Hypothalamus (tissue), 51 donors: ENCODE measurements around the gene RAB2B.
"Not testable (repeated sequence)": the region's sequence is repeated elsewhere in the genome, so short reads cannot be mapped to it uniquely, and the experiment has no call there.

Source experiments
- DNase-seq, 51 donors: peaks; one replicate each; lab custom pipeline; 2025; lab: John Stamatoyannopoulos, UW

Gene RAB2B

DNA sequence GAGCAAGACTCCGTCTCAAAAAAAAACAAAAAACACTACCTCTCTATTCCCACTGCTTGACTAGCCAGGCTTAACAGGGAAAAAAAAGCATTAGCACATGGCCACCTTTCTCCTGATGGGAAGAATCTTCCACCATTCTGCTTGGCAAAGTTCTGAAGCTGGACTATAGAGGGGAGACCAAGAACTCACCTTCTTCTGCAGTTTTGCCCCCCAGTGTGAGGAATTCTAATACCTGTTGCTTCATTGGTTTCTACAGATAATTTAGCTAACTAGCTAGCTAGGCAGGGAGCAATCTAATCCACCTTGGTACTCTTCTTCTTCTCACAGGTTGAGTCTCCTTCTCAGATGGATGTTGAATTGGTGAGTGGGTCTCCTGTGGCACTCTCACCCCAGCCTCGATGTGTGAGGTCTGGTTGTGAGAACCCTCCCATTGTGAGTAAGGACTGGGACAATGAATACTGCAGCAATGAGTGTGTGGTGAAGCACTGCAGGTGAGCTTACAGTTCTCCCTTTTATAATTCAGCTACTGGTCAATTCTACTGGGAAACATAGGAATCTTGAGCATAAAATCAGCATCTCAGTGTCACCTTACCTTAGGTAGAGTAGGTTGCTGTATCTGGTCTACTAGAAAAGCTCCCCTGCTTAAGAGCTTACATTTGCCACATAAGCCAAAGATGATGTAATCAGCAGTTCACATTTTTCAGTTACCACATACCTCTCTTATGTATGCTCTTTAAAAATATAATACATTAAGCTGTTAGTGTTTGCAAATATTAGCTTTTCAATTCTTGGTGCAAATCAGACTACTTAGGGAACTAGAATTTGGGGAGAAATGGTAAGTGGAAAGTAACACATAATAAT is 18.4 kb upstream of the RAB2B start:
- DNase-seq, result no peak

- no peak for DNase-seq
These were observed 9.9 kb upstream of the RAB2B start for GRCh38 chr14:21486640-21487087.

- peak in 31 of 51 donors; percentile 70 to 91 (median 83) for DNase-seq
These were observed 235 bp downstream of the RAB2B start for GRCh38 chr14:21476523-21476924.

- DNase-seq, result no peak
These were observed 814 bp downstream of the RAB2B start for GRCh38 chr14:21475767-21476522.

DNA sequence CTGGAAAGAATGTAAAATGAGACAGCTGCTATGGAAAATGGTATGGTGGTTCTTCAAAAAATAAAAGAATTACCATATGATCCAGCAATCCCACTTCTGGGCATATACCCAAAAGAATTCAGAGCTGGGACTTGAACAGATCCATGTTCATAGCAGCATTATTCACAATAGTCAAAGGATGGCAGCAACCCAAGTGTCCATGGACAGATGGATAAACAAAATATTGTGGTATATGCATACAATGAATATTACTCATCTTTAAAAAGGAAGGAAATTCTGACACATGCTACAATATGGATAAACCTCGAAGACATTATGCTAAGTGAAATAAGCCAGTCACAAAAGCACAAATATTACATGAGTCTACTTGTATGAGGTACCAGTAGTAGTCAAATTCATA is 9.1 kb downstream of the RAB2B start:
- peak in 3 of 51 donors; percentile 1 to 5 (median 5) for DNase-seq

DNA sequence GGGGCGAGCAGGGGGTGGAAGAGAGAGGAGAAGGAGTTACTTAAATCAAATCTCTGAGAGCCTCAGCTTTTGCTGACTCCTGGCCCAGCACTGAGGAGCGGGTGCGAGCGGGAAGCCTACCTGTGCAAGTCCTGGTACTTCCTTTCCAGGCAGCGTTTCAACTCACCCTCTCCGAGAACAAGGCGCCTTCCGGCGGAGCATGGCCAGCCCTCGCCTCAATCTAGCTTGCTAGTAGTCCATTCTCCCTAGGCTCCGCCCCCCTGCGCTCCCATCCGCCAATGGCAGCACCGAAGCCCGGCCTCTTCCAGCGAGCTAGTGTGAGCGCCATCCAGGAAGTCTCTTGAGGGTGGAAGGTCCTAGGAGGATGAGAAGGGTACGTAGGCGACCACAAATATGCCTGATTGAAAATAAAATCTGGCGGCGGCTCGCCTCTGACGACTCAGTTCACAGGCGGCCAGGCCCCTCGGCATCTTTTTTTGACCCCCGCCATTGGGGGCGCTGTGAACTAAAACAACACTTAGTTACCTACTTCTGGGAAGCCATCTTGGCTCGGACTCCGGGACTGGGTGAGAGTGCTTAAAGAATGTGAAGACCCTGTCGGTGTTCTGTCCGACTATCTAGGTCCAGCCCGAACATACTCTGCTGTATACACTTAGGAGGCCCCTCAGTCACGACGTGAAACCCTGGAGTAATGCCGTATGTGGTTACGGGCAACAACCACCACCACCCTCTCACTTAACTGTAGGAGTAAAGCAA is 20.7 kb downstream of the RAB2B start, which contains the start of gene CHD8:
Gene CHD8 (minus strand): TSS at position 212 of the 756 bp plus-strand sequence. CDS start 24,480 bp downstream, outside the sequence.
- peak; percentile 77 to 100 (median 99) for DNase-seq

DNA sequence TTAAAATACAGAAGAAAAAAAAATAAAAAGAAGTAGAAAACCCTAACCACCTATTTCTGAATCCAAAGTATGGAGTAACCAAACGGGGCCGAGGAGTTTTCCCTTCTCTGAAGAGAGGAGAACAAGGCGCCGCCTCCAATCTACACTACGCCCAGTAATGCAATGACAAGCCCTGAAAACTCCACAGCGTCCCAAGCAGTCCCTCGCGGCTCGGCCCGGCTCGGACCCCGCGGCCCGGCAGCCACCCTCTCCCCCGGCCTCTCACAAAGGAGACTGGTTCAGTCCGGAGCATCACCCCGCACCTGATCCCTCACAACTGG is 21.2 kb downstream of the RAB2B start:
- DNase-seq, result no peak

- DNase-seq, result no peak
These were observed 21.8 kb downstream of the RAB2B start for GRCh38 chr14:21454843-21455544.

- DNase-seq, result no peak
These were observed 26.9 kb downstream of the RAB2B start for GRCh38 chr14:21449899-21450216.

DNA sequence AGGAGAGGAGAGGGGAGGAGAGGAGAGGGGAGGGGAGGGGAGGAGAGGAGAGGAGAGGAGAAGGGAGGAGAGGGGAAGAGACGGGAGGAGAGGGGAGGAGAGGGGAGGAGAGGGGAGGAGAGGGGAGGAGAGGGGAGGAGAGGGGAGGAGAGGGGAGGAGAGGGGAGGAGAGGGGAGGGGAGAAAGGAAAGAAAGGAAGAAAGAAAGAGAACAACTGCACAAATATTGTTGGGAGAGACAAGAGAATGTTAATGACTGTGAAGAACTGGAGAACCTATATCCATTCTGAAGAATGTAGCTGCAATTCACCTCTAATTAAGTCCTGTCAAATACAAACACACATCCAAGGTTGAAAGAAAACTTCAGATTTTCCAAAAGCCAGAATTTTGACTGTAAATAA is 34.1 kb downstream of the RAB2B start:
- not testable (repeated sequence) for DNase-seq

GRCh38 chr14:21440859-21441258 is 35.9 kb downstream of the RAB2B start:
- DNase-seq, result no peak

GRCh38 chr14:21437063-21437901 is 39.5 kb downstream of the RAB2B start:
- DNase-seq, result peak; percentile 80 to 99 (median 95)

DNA sequence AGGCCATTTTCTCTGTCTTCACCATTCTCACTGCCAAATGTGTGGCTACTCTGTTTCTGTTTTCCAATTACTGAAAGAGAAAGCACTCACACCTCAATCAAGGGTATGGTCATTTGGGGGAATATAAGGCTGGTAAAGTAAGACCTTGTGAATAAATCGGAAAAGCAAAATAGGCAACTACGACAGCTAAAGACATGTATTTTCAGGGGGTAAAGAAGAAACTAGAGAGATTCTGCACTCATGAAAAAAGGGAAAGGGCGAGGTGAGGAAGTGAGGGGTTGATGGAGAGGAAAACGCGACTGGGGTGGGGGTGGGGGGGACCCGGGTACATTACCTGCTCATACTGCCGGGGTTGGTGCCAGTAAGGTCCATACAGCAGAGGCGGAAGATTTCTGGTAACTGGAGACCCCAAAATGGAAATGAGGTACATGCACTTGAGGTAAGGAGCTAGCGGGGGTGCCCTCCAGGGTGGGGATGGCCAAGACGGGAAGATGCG is 40.1 kb downstream of the RAB2B start:
- DNase-seq, result peak in 1 of 51 donors; percentile 45

DNA sequence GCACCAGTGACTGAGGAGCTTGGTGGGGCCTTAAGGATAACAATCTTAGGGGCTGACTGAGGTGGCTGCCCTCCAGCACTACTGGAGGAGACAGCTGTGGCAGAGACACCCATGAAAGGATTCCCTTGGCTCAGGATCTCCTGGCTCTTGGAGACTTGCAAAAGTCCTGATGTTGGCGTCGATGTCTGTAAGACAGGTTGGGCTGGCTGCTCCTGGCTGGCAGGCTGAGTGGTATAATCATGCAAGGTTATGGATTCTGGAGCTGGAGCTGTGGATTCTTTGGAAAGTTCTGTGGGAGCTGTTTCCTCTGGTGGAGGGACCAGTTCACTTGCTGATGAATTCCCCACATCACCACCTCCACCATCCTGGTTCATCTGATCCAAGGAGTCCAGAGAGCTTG is 45.6 kb downstream of the RAB2B start:
- DNase-seq, result no peak

- peak in 1 of 51 donors; percentile 0 for DNase-seq
These were observed 47.8 kb downstream of the RAB2B start for GRCh38 chr14:21428930-21429329.

DNA sequence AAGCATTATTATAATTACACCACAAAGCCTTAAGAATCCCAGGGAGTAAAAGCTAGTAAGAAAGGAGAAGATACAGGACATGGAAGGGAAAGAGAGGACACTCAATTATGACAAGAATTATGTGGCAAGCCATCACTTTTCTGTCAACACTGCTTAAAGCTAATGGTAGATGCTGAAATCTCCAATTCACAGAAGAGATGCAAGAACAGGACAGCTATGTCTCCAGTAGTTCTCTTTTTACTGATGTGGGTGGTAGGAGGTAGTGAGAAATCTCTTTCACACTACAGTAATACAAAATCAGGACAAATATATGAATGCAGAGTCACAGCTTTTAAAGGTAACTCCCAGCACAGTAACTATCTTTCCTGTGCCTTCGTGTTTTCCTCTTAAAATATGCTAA is 50.1 kb downstream of the RAB2B start:
- no peak for DNase-seq

GRCh38 chr14:21419528-21419927 is 57.2 kb downstream of the RAB2B start:
- DNase-seq, result no peak

DNA sequence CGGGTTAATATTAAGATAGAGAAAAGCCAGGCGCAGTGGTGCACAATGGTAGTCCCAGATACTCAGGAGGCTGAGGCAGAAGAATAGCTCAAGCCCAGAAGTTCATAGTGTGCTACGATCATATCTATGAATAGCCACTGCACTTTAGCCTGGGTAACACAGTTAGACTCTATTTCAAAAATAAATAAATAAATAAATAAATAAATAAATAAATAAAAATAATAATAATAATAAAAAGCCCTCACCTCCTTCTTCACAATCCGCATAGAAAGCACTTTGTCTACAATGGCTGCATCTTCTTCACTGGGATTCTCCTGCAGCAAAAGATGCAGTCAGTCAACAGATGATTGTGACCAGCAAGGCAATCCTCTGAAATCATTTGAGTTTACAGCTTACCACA is 61.4 kb downstream of the RAB2B start:
- DNase-seq, result no peak

DNA sequence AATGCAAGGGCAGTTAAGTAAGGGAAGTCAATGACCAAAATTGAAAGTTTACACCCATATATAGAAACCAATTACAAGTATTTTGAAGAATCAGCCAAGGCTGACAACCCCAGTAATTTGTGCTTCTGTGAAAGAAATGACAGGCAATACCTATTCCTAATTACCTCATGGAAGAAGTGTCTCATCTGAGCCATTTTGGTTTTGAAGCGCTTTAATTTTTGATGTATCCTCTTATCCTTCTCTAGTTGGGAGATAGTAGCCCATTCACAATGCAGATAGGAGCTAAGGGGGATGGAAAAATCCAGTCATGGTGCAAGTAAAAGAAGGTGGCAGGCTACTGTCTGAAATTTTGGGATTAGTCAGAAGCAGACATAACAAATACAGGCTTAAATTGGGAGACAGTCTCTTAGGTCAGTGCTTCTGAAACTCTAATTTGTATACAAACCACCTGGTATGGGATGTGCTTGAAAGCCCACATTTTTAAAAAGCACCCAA is 62.6 kb downstream of the RAB2B start:
- no peak for DNase-seq
